HG03060 (cell line): ENCODE measurements around the gene APOBEC3H.
"Not testable (repeated sequence)": the region's sequence is repeated elsewhere in the genome, so short reads cannot be mapped to it uniquely, and the experiment has no call there.

ENCODE experiments used
- ATAC-seq: cut with Tn5 transposase; IDR thresholded peaks from one replicate; pipeline ENCODE4 v1.9.1; 2021; ENCODE audit warnings: low read depth, moderate number of reproducible peaks; ENCODE audit not compliant: unreplicated experiment

The APOBEC3H gene

GRCh38 chr22:39097098-39098020 is at the start of gene APOBEC3H:
APOBEC3H (plus strand) TSS chr22:39097244; CDS start chr22:39100279, 3,035 bp downstream.
- no peak for ATAC-seq

GRCh38 chr22:39049486-39049885 is 47.6 kb upstream of the APOBEC3H start:
- not testable (repeated sequence) for ATAC-seq

GRCh38 chr22:39051844-39052495 is 45.1 kb upstream of the APOBEC3H start:
- ATAC-seq = not testable (repeated sequence)

- no peak for ATAC-seq
These were observed 41.4 kb upstream of the APOBEC3H start for GRCh38 chr22:39055658-39056057.

GRCh38 chr22:39061290-39061689 is 35.8 kb upstream of the APOBEC3H start:
- not testable (repeated sequence) for ATAC-seq

- not testable (repeated sequence) for ATAC-seq
These were observed 35.1 kb upstream of the APOBEC3H start for GRCh38 chr22:39061951-39062350.

- ATAC-seq = not testable (repeated sequence)
These were observed 33.1 kb upstream of the APOBEC3H start for GRCh38 chr22:39063904-39064303.

- not testable (repeated sequence) for ATAC-seq
These were observed 30.4 kb upstream of the APOBEC3H start for GRCh38 chr22:39066442-39067276.

GRCh38 chr22:39068033-39068785 is 28.8 kb upstream of the APOBEC3H start:
- no peak for ATAC-seq

- no peak for ATAC-seq
These were observed 26.9 kb upstream of the APOBEC3H start for GRCh38 chr22:39070186-39070585.

GRCh38 chr22:39072581-39072981 is 24.5 kb upstream of the APOBEC3H start:
- not testable (repeated sequence) for ATAC-seq

- ATAC-seq = no peak
These were observed 23.1 kb upstream of the APOBEC3H start for GRCh38 chr22:39073981-39074380.

GRCh38 chr22:39076155-39077025 is 20.7 kb upstream of the APOBEC3H start:
- ATAC-seq = not testable (repeated sequence)

- not testable (repeated sequence) for ATAC-seq
These were observed 19.8 kb upstream of the APOBEC3H start, which contains the start of gene APOBEC3G for GRCh38 chr22:39077026-39077840. APOBEC3G (plus strand) TSS chr22:39077275; CDS start chr22:39077362, 87 bp downstream.

- ATAC-seq = not testable (repeated sequence)
These were observed 19.1 kb upstream of the APOBEC3H start for GRCh38 chr22:39077912-39078311.

- no peak for ATAC-seq
These were observed 18.7 kb upstream of the APOBEC3H start for GRCh38 chr22:39078329-39078728.

- ATAC-seq = not testable (repeated sequence)
These were observed 17.9 kb upstream of the APOBEC3H start for GRCh38 chr22:39079054-39079637.
